Heart left ventricle (tissue), 16 donors: ENCODE results near the gene CTRB2. TPM values are rescaled to one million over a fixed set of nuclear protein-coding genes. Genes with fewer than 3 reads are reported as not detected.

Experiments used
- ATAC-seq, 4 donors: fragments of 200-7000 bp; cut with Tn5 transposase; one replicate each; pipeline ENCODE4 v1.9.1; 2020 to 2022; ENCODE audit warnings: moderate library complexity in 4 of 4, mild to moderate bottlenecking in 3 of 4, moderate number of reproducible peaks in 1 of 4
- DNase-seq, 5 donors: peaks; one replicate each; pipeline ENCODE4 v3.0.0-alpha.2; 2020
- H3K27ac ChIP-seq, 12 donors: fragments of 200-600 bp; sonication (generic) in 4 of 12; one replicate each; pipeline versions ENCODE4 v1.5.0 to v1.8.0; 2016 to 2022; ENCODE audit warnings: mild to moderate bottlenecking in 2 of 12
- H3K27me3 ChIP-seq, 9 donors: fragments of 200-600 bp; sonication (generic) in 2 of 9; one replicate each; pipeline versions ENCODE4 v1.5.1 to v1.8.0; 2016 to 2022; ENCODE audit warnings: mild to moderate bottlenecking in 3 of 9
- H3K36me3 ChIP-seq, 9 donors: fragments of 200-600 bp; sonication (generic) in 2 of 9; one replicate each; pipeline versions ENCODE4 v1.5.0 to v1.8.0; 2018 to 2022; ENCODE audit warnings: mild to moderate bottlenecking in 2 of 9
- H3K4me1 ChIP-seq, 12 donors: fragments of 200-600 bp; sonication (generic) in 4 of 12; one replicate each; pipeline versions ENCODE4 v1.5.0 to v1.8.0; 2016 to 2022; ENCODE audit warnings: mild to moderate bottlenecking in 3 of 12
- H3K4me3 ChIP-seq, 12 donors: fragments of 200-600 bp; sonication (generic) in 4 of 12; one replicate each; pipeline versions ENCODE4 v1.5.0 to v1.8.0; 2017 to 2022; ENCODE audit warnings: mild to moderate bottlenecking in 9 of 12, moderate library complexity in 4 of 12
- H3K9me3 ChIP-seq, 12 donors: fragments of 200-600 bp; sonication (generic) in 4 of 12; one replicate each; pipeline versions ENCODE4 v1.5.0 to v1.8.0; 2016 to 2022; ENCODE audit warnings: mild to moderate bottlenecking in 1 of 12
- POLR2A ChIP-seq, 2 donors: fragments of 450-650 bp; IDR thresholded peaks; one replicate each; pipeline ENCODE4 v1.6.1; 2017; ENCODE audit warnings: antibody characterized with exemption in 2 of 2, mild to moderate bottlenecking in 2 of 2, moderate library complexity in 2 of 2
- WGBS, 4 donors: extraction: QIAGEN DNeasy Blood & Tissue Kit in 2 of 4; methylation state at CpG; one replicate each; pipeline versions ENCODE4 v1.1.5 to v1.1.7; 2013 to 2018; 5-methylcytosine and 5-hydroxymethylcytosine counted together
- intact Hi-C, 10 donors: fragments of 100-400 bp; cut with DNase I; formaldehyde crosslinking; loops; one replicate each; pipeline versions ENCODE4 v1.11.1 to v1.14.2; 2022
- polyA plus RNA-seq, 2 donors: library from polyadenylated mRNA; stranded (reverse); fragments of 200-250 nt; gene quantifications; one replicate each; pipeline ENCODE4 v1.2.3, GENCODE V29; 2013
- total RNA-seq, 9 donors: library from RNA; depleted of rRNA in 2 of 9; stranded (reverse); fragments of >200 nt in 2 of 9; fragmentation: NEBNext Ultra II Directional in 3 of 9; extraction: Animal tissue kit (Norgen Biotek cat#: 25700) in 3 of 9; gene quantifications; one replicate each; pipeline versions ENCODE4 v1.1.0 to v1.2.4, GENCODE V29; 2016 to 2023
- TF ChIP-seq, protein P1 (sequence below), 12 donors: fragments of 200-600 bp; sonication (generic) in 4 of 12; IDR thresholded peaks; one replicate each; pipeline versions ENCODE4 v1.5.0 to v1.8.0; 2018 to 2022; ENCODE audit warnings: antibody characterized with exemption in 12 of 12, mild to moderate bottlenecking in 5 of 12
- donor health status: ischemic (EF 13 %, LVEDD 7.1; RV severe dilation, severe dysfunction).
- donor health status: healthy with polysubstance abuse.
- donor health status: DM: no; HTN: yes; CAD: no.
- donor health status: DM: no; HTN: no; CAD: no.
- donor health status: ischemic (EF 25% LVEDD 6.9; RV normal size, moderate dysfunction).
- donor health status: ischemic (EF 25% LVEDD 5.7; RV mildly dilated, moderate dysfunction).
- donor health status: healthy.
- donor health status: DM: yes; HTN: yes; CAD: no.
- donor health status: ischemic (EF 35%, LVEDD 5.7; RV mildly dilated, moderate dysfunction).
- donor health status: nonischemic (EF 11% LVEDD 7.7; RV severe dilation, severe dysfunction).
- donor health status: DM: yes; HTN: yes; CAD: no.
- donor health status: PGD.
- donor health status: ischemic (EF 29% LVEDD 5.4; RV normal size, mild dysfunction).
- donor health status: nonischemic (EF 23%, LVEDD 6.1; RV moderate dilation, normal function).

CTRB2 gene
- total and polyA plus RNA-seq, 11 donors: 0.51 to 3.7 (median 2.5) TPM; not detected in 5

DNA sequence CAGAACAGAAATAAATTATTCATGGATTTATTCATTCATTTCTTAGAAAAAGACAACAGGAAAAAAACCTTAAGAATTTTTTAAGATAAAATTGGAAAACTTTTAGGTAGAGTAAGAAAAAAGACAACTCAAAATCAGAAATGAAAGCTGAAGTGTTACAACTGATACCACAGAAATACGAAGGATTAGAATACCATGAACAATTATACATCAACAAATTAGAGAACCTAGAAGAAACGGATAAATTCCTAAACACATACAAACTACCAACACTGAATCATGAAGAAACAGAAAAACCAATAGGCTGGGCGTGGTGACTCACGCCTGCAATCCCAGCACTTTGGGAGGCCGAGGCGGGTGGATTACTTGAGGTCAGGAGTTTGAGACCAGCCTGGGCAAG is 27.8 kb downstream of the CTRB2 start:
- no peaks in the 10 kb centered on the region for H3K27me3 ChIP-seq
- no peak overlapping the region for H3K27ac ChIP-seq
- H3K4me1 ChIP-seq: no peaks in the 10 kb centered on the region
- H3K9me3 ChIP-seq: peaks cover 0 to 42% (median 26%) of the 10 kb centered on the region in 12 donors
- no peak for TF ChIP-seq POLR2A (IDR thresholded peaks at IDR 0.05)
- TF ChIP-seq, protein P1, sequence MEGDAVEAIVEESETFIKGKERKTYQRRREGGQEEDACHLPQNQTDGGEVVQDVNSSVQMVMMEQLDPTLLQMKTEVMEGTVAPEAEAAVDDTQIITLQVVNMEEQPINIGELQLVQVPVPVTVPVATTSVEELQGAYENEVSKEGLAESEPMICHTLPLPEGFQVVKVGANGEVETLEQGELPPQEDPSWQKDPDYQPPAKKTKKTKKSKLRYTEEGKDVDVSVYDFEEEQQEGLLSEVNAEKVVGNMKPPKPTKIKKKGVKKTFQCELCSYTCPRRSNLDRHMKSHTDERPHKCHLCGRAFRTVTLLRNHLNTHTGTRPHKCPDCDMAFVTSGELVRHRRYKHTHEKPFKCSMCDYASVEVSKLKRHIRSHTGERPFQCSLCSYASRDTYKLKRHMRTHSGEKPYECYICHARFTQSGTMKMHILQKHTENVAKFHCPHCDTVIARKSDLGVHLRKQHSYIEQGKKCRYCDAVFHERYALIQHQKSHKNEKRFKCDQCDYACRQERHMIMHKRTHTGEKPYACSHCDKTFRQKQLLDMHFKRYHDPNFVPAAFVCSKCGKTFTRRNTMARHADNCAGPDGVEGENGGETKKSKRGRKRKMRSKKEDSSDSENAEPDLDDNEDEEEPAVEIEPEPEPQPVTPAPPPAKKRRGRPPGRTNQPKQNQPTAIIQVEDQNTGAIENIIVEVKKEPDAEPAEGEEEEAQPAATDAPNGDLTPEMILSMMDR (IDR thresholded peaks at IDR 0.05): no peak
- ATAC-seq (no peak), DNase-seq (no peak)
- intact Hi-C loops: no loop called here
- H3K36me3 ChIP-seq: no peaks in the 10 kb centered on the region
- H3K4me3 ChIP-seq: no peak overlapping the region
- 92 to 97% (median 94%) methylated on average over 6 of the region's 6 CpGs for WGBS, 4 donors

DNA sequence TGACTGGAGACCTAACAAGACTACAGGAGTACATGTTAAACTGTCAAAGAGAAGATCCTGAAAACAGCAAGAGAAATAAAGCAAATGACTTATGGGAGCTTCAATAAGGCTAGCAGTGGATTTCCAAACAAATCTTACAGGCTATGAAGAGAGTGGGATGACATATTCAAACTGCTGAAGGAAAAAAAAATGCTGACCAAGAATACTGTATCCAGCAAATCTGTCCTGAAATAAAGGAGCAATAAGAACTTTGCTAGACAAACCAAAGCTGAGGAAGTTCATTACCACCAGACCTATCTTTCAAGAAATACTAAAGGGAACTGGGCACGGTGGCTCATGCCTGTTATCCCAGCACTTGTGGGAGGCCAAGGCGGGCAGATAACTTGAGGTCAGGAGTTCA is 30.0 kb downstream of the CTRB2 start:
- H3K4me3 ChIP-seq: no peak overlapping the region
- TF ChIP-seq, protein P1 (IDR thresholded peaks at IDR 0.05): no peak
- no peak for TF ChIP-seq POLR2A (IDR thresholded peaks at IDR 0.05)
- H3K4me1 ChIP-seq: no peaks in the 10 kb centered on the region
- no peaks in the 10 kb centered on the region for H3K27me3 ChIP-seq
- ATAC-seq (no peak), DNase-seq (no peak)
- H3K27ac ChIP-seq: no peak overlapping the region
- WGBS, 4 donors: 89 to 95% (median 95%) methylated on average over 2 of the region's 2 CpGs
- intact Hi-C loops: no loop called here
- H3K9me3 ChIP-seq: peaks cover 0 to 65% (median 42%) of the 10 kb centered on the region in 12 donors
- peaks cover 0 to 3% (median 0%) of the 10 kb centered on the region in 9 donors for H3K36me3 ChIP-seq

DNA sequence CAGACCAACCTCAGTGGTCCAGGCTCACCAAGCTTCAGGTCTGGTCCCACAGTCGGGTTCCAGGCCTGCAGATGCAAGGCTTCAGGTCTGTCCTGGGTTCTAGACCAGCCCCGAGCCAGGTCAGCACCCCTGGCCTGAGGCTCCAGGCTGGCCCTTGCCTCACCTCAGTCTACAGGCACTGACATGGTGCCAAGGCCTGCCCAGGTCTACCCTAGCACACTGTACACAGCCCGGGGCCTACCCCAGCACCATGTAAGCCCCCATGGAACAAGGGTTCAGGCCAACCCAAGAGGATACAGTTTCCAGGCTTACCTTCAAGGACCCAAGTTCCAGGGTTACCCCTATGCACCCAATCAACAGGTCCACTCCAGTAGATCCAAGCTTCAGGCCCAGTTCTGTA is 31.9 kb downstream of the CTRB2 start:
- 93 to 99% (median 95%) methylated on average over 2 to 3 of the region's 3 CpGs for WGBS, 4 donors
- Histone ChIP-seq H3K9me3 (peaks cover 0 to 84% (median 55%) of the 10 kb centered on the region in 12 donors), H3K27ac (no peak overlapping the region), H3K4me1 (no peaks in the 10 kb centered on the region), H3K36me3 (peaks cover 0 to 19% (median 10%) of the 10 kb centered on the region in 9 donors), H3K27me3 (no peaks in the 10 kb centered on the region), H3K4me3 (no peak overlapping the region)
- intact Hi-C loops: no loop called here
- no peak for DNase-seq
- TF ChIP-seq, protein P1 (IDR thresholded peaks at IDR 0.05): no peak
- no peak for TF ChIP-seq POLR2A (IDR thresholded peaks at IDR 0.05)
- no peak for ATAC-seq

DNA sequence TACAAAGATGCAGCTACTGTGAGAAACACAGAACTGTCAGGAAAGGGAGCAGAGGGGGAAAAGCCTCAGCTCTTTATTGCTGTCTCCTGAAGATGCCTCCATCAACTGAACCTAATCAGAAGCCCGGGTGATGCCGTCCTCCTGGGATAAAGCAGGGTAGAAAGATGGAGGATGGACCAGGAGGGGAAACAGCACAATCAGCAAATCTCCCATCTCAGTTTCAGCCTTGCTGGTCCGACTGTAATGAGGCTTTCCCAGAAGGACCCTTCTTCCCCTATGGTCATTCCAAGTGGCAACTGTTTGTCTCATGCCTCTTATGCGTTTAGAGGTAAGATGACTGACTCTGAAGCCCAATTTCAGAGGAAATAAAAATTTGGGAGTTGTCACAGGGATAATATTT is 34.4 kb downstream of the CTRB2 start:
- peaks cover 2 to 100% (median 69%) of the 10 kb centered on the region in 12 donors for H3K9me3 ChIP-seq
- no peaks in the 10 kb centered on the region for H3K4me1 ChIP-seq
- no peak overlapping the region for H3K4me3 ChIP-seq
- peaks cover 7 to 44% (median 35%) of the 10 kb centered on the region in 9 donors for H3K36me3 ChIP-seq
- intact Hi-C loops: no loop called here
- DNase-seq: no peak
- no peaks in the 10 kb centered on the region for H3K27me3 ChIP-seq
- no peak overlapping the region for H3K27ac ChIP-seq
- no peak for ATAC-seq
- WGBS, 4 donors: 88 to 97% (median 95%) methylated on average over 4 of the region's 4 CpGs
- TF ChIP-seq, protein P1 (IDR thresholded peaks at IDR 0.05): no peak
- TF ChIP-seq POLR2A (IDR thresholded peaks at IDR 0.05): no peak
